SU-DHL-6 (cell line): Measurements from ENCODE around the gene CCDC170.

ENCODE experiments used
- H2AFZ ChIP-seq: fragments of 200-600 bp; sonication (generic); 2 replicates; pipeline ENCODE4 v1.6.1; 2014; ENCODE audit warnings: low read depth, mild to moderate bottlenecking, moderate library complexity, mixed read lengths, antibody characterized with exemption, low read length; ENCODE audit not compliant: severe bottlenecking
- H3F3A ChIP-seq: fragments of 200-600 bp; shearing (Covaris generic); 2 replicates; pipeline ENCODE4 v1.6.0; 2016; ENCODE audit warnings: antibody characterized with exemption, mild to moderate bottlenecking; ENCODE audit not compliant: insufficient read depth
- H3K27ac ChIP-seq: fragments of 200-600 bp; sonication (generic); 2 replicates; pipeline ENCODE4 v1.5.1; 2016; ENCODE audit warnings: low read depth, mild to moderate bottlenecking, low read length, moderate library complexity, mixed read lengths
- H3K27me3 ChIP-seq: fragments of 200-600 bp; sonication (generic), shearing (Covaris generic); 2 replicates; pipeline ENCODE4 v1.6.0; 2014; ENCODE audit warnings: mild to moderate bottlenecking, low read length
- H3K36me3 ChIP-seq: fragments of 200-600 bp; sonication (generic); 2 replicates; pipeline ENCODE4 v1.6.1; 2014; ENCODE audit warnings: mild to moderate bottlenecking, low read length, mixed read lengths
- H3K4me2 ChIP-seq: fragments of 300-600, 200-600 bp; shearing (Covaris generic), sonication (generic); 2 replicates; pipeline ENCODE4 v1.6.0; 2014; ENCODE audit warnings: low read length, low read depth, mild to moderate bottlenecking; ENCODE audit not compliant: poor library complexity, severe bottlenecking
- H3K4me3 ChIP-seq: fragments of 200-600 bp; sonication (generic); 2 replicates; pipeline ENCODE4 v1.5.1; 2014; ENCODE audit warnings: antibody characterized with exemption, low read length, mild to moderate bottlenecking, mixed read lengths; ENCODE audit not compliant: insufficient read depth, poor library complexity, severe bottlenecking
- H3K79me2 ChIP-seq: fragments of 200-600 bp; sonication (generic); 2 replicates; pipeline ENCODE4 v1.6.1; 2014; ENCODE audit warnings: mild to moderate bottlenecking, low read length, moderate library complexity; ENCODE audit not compliant: insufficient read depth
- H3K9ac ChIP-seq: fragments of 200-600 bp; sonication (generic); 2 replicates; pipeline ENCODE4 v1.7.0; 2014; ENCODE audit warnings: mild to moderate bottlenecking, low read length
- H3K9me2 ChIP-seq: fragments of 200-600 bp; sonication (generic); replicated peaks from 2 replicates; pipeline ENCODE4 v1.6.1; 2014; ENCODE audit warnings: low read length; ENCODE audit not compliant: insufficient read depth
- H3K9me3 ChIP-seq: fragments of 200-600 bp; sonication (generic); 2 replicates; pipeline ENCODE4 v1.6.1; 2014; ENCODE audit warnings: low read length, mixed read lengths; ENCODE audit not compliant: insufficient read depth
- H4K20me1 ChIP-seq: fragments of 200-600 bp; sonication (generic); 2 replicates; pipeline ENCODE4 v1.6.1; 2014; ENCODE audit warnings: low read depth, mild to moderate bottlenecking, antibody characterized with exemption, low read length, moderate library complexity, mixed read lengths
- CTCF ChIP-seq: fragments of 200-600 bp; sonication (generic); IDR thresholded peaks from one replicate; pipeline ENCODE4 v1.5.1; 2017; ENCODE audit warnings: antibody characterized with exemption, mild to moderate bottlenecking, low read length, moderate library complexity; ENCODE audit not compliant: insufficient read depth, poor library complexity, severe bottlenecking
- EZH2phosphoT487 ChIP-seq: fragments of 200-600 bp; sonication (generic), shearing (Covaris generic); conservative IDR thresholded peaks from 2 replicates; pipeline ENCODE4 v1.6.1; 2018; ENCODE audit warnings: mild to moderate bottlenecking, antibody characterized with exemption, low read length, moderate library complexity, mixed read lengths

Gene CCDC170

GRCh38 chr6:151663559-151663958, 169.7 kb downstream of the CCDC170 start:
- H3K4me3 ChIP-seq: no peak overlapping the region
- H3K79me2 ChIP-seq: no peaks in the 10 kb centered on the region
- H3K9ac ChIP-seq: no peak overlapping the region
- H4K20me1 ChIP-seq: no peaks in the 10 kb centered on the region
- H2AFZ ChIP-seq: no peak overlapping the region
- H3K36me3 ChIP-seq: no peaks in the 10 kb centered on the region
- H3K27ac ChIP-seq: no peak overlapping the region
- no peaks in the 10 kb centered on the region for H3K9me2 ChIP-seq
- H3K9me3 ChIP-seq: no peaks in the 10 kb centered on the region
- H3F3A ChIP-seq: no peaks in the 10 kb centered on the region
- no peak for TF ChIP-seq EZH2phosphoT487
- TF ChIP-seq CTCF: no peak
- H3K4me2 ChIP-seq: no peak overlapping the region
- no peaks in the 10 kb centered on the region for H3K27me3 ChIP-seq

- no peaks in the 10 kb centered on the region for H3K9me2 ChIP-seq
- H3K36me3 ChIP-seq: no peaks in the 10 kb centered on the region
- H3K9me3 ChIP-seq: no peaks in the 10 kb centered on the region
- no peak overlapping the region for H3K9ac ChIP-seq
- no peak overlapping the region for H2AFZ ChIP-seq
- no peak overlapping the region for H3K4me3 ChIP-seq
- H3F3A ChIP-seq: no peaks in the 10 kb centered on the region
- H4K20me1 ChIP-seq: no peaks in the 10 kb centered on the region
- no peak for TF ChIP-seq EZH2phosphoT487
- TF ChIP-seq CTCF: no peak
- H3K79me2 ChIP-seq: no peaks in the 10 kb centered on the region
- no peak overlapping the region for H3K27ac ChIP-seq
- H3K4me2 ChIP-seq: no peak overlapping the region
- H3K27me3 ChIP-seq: no peaks in the 10 kb centered on the region
These were observed 170.6 kb downstream of the CCDC170 start for GRCh38 chr6:151664390-151664789.

- no peak overlapping the region for H3K4me3 ChIP-seq
- TF ChIP-seq EZH2phosphoT487 (no peak), CTCF (no peak)
- H3K36me3 ChIP-seq: no peaks in the 10 kb centered on the region
- H3K9ac ChIP-seq: no peak overlapping the region
- H4K20me1 ChIP-seq: no peaks in the 10 kb centered on the region
- no peaks in the 10 kb centered on the region for H3K27me3 ChIP-seq
- H3K9me2 ChIP-seq: no peaks in the 10 kb centered on the region
- H3K9me3 ChIP-seq: no peaks in the 10 kb centered on the region
- H3F3A ChIP-seq: no peaks in the 10 kb centered on the region
- no peak overlapping the region for H2AFZ ChIP-seq
- no peak overlapping the region for H3K4me2 ChIP-seq
- H3K27ac ChIP-seq: no peak overlapping the region
- H3K79me2 ChIP-seq: no peaks in the 10 kb centered on the region
These were observed 171.5 kb downstream of the CCDC170 start for GRCh38 chr6:151665329-151665728.

- no peaks in the 10 kb centered on the region for H3F3A ChIP-seq
- H2AFZ ChIP-seq: no peak overlapping the region
- no peak overlapping the region for H3K4me3 ChIP-seq
- H3K27me3 ChIP-seq: no peaks in the 10 kb centered on the region
- H3K4me2 ChIP-seq: no peak overlapping the region
- TF ChIP-seq EZH2phosphoT487 (no peak), CTCF (no peak)
- H3K27ac ChIP-seq: no peak overlapping the region
- no peaks in the 10 kb centered on the region for H3K9me2 ChIP-seq
- no peaks in the 10 kb centered on the region for H4K20me1 ChIP-seq
- no peaks in the 10 kb centered on the region for H3K36me3 ChIP-seq
- no peaks in the 10 kb centered on the region for H3K9me3 ChIP-seq
- H3K79me2 ChIP-seq: no peaks in the 10 kb centered on the region
- no peak overlapping the region for H3K9ac ChIP-seq
These were observed 172.7 kb downstream of the CCDC170 start for GRCh38 chr6:151666526-151666925.
